Raji (cell line): ENCODE results near the gene ATP6V0A4.

Experiments
- POLR2A ChIP-seq: IDR thresholded peaks from 2 replicates; pipeline ENCODE4 v1.6.1; 2011; ENCODE audit warnings: low read depth, low read length, control low read depth; ENCODE audit not compliant: insufficient read depth

Gene ATP6V0A4

DNA sequence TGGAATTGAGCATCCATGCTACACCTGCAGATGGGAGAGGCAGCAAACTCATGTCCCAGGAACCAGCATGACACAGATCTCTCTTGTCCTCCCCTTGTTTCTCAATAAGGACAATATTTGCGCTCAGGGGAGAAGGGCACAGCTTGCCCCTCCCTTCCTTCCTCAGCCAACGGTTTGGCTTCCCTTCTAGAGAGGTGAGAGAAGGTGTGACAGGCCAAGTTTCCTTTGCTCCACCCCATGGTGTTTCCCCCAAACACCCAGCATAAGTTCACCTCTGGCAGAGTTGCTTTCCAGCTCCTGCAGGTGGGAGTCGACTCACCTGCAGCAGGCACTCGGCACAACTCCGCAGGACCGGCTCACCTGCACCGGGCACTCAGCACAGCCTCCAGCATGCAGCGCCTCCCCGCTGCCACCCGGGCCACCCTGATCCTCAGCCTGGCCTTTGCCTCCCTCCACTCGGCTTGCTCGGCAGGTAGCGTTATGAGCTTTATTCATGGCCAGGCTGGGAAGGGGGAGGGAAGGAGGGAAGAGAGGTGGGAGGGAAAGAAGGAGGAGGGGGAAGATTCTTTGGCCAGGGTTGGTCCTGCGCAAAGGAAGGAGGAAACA, at the start of gene ATP6V0A4, which contains the start of gene TMEM213:
Gene ATP6V0A4 (minus strand): TSS at position 482 of the 606 bp plus-strand sequence. CDS start 26,949 bp downstream, outside the sequence.
Gene TMEM213 (plus strand): TSS at position 280 of the 606 bp plus-strand sequence. CDS start 111 bp downstream, at position 391.
- TF ChIP-seq POLR2A, result no peak

DNA sequence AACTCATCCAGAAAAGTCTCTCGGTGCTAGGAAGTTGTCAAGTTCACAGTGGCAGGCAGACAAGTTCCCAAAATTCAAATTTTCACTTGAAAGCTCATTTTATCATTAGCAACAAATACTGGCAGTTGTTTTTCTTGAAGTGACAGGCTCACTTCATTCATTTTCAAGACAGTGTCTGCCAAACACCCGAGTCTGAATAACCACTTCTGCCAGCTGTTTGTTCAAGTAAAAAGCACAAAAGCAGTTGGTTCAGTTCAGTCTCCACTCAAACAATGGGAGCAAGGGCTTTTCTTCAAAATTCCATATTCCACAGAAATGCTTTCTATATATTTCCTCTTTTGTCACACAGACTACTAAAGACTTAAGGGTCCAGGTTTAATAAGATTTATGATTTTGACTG, 47.7 kb upstream of the ATP6V0A4 start:
- TF ChIP-seq POLR2A, result no peak

DNA sequence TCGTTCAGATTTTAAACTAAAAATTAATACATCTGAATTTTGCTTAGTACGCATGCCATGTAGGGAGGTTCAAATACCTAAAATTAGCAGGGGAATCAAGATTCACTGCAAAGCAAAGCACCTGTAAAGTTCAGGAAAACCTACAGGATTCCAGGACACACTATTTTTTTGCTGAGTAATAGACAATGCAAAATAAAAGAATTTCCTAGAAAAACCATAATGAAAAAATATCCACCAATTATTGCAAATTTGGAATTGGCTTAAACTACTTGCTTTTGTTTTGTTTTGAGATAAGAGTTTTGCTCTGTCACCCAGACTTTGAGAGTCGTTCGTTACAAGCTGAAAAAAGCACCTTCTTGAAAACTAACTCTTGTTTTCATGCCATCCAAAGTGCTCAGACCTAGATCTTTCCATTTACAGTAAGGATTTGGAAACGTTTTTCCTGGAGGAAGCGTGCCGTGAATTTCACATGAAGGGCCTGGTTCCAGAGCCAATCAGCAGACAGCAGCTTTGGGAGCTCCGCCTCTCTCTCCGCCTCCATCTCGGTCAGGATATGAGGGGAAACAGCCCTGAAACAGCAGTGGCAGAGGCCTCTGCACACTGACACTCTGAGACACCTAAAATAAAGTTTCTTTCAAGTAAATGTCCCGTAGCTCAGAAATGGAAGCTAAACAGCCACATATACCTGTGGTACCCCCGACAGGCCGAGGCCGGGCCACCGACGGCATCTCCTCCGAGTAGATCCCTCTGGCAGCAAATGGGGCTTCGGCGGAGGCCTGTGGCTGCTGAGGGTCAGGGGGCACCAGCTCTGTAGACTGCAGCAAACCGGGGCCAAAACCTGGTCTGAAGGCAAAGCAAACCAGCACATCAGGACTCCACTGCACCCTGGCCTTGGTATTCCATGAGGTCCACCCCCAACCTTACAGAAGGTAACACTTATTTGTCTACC, 45.9 kb upstream of the ATP6V0A4 start:
- TF ChIP-seq POLR2A, result no peak

DNA sequence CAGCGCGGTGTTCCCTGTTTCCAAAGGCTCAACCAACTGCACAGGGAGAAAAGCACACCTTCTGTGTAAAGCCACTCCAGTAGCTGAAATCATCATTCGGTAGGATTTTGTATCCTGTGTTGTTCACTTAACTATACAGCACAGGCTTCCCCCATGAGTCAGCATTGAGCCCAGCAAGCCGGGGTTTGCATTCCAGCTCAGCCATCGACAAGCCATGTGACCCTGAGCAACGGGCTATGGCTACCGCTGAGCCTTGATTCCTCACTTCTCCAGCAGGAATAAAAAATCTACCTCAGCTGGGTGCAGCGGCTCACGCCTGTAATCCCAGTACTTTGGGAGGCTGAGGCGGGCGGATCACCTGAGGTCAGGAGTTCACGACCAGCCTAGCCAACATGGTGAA, 44.1 kb upstream of the ATP6V0A4 start:
- TF ChIP-seq POLR2A, result no peak

DNA sequence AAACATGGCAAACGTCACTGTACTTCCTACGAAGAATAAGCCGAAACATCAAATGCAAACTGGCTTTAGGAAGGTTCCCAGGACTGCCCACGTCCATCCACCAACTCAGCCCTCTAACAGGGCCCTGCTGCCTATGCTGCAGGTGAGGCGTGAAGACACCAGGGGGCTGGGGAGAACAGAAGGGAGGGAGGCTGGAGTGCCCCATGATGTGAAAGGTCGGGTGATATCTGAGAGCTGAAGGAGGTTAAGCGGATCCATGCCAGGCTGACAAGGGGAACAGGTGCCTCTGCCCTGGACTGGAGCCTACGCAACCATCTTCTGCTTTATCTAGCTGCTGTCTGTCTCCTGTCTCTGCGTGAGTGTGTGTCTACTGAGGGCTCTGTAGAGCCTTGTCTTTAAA, 40.2 kb upstream of the ATP6V0A4 start:
- TF ChIP-seq POLR2A, result no peak

DNA sequence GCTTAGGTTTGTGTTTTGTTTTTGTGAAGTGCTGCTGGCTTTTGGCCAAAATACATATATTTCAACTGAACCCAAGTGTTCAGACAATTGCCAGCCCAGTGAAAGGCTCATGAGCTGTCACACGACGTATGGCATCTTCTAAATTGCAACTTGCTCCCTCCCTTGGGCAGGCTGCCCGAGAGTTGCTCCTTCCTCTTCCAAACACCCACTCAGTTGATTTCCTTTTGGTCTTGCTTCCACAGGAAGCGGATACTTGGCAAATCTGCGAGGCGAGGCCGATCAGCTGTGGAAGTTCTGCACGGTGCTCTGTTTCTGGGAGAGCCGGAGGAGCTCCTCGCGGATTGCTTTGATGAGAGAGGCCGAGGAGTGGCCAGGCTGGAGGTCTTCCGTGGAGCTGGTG, 39.6 kb upstream of the ATP6V0A4 start:
- no peak for TF ChIP-seq POLR2A

DNA sequence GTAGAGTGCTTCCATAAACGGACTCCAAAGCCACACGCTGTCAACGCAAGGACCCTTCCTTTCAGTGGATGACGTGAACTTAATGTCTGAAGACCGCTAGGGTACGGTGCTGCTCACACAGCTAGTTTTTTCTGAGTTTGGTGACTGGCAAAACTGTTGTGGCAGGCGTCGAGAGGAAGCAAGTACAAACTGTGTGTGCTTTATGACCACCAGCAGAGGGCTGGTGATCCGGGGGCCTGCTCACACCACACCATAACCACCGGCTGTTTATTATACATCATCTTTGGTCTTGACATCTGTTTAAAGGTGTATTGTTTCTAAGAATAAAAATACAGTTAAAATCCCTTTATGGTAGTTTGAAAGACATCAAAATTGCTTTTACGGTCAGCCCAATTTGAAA, 37.1 kb upstream of the ATP6V0A4 start:
- TF ChIP-seq POLR2A, result no peak

DNA sequence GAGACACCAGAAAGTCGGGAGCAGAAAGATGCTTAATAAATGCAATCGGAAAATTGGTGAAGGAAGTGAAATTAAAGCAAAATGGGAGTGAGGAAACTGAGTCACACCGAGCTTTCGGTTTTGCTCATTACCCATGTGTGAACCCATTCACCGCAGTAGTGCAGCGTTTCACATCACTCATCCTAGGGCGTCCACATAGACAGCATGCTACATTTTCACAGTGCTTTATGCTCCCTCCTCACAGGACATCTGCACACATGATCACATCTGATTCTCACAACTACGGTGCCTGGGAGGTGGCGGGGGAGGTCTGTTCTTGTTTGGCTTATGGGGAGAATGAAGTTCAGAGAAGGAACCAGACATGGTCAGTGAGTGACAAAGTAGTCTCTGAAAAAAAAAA, 36.6 kb upstream of the ATP6V0A4 start:
- TF ChIP-seq POLR2A, result no peak

DNA sequence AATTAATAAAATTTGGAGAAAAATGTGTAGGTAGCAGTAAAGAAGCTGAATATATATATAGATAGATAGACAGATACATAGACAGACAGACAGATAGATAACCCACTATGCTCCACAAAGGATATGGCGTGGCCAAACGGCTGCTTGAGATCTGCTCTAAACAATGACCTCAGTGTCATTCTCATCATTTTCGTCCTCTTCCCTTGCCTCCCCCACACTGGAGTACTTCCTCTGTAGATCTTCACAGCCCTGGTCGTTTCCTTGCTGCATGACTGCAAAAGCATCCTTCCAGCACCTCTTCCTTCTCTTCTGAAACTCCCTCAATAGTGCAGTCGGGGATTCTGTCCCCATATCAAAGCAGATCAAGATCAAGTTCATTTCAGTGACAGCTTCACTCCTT, 35.6 kb upstream of the ATP6V0A4 start:
- no peak for TF ChIP-seq POLR2A

DNA sequence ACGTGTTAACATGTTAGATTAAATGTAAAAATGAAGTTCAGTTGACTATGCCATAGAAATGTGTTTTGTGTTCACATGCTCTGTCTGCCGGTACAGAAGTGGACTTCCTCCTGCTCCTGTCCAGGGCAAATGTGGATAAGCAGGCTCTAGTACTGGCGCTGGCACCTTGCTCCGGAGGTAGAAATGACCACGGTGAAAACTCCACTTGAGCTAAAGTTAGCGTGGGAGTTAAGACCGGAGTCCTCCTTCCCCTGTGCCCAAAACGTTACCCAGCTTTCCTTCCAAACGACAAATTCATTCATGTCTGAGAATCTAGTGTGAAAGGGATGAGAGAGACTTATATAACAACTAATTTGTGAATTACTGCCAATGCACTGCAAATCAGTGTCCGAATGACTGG, 35.0 kb upstream of the ATP6V0A4 start:
- no peak for TF ChIP-seq POLR2A

DNA sequence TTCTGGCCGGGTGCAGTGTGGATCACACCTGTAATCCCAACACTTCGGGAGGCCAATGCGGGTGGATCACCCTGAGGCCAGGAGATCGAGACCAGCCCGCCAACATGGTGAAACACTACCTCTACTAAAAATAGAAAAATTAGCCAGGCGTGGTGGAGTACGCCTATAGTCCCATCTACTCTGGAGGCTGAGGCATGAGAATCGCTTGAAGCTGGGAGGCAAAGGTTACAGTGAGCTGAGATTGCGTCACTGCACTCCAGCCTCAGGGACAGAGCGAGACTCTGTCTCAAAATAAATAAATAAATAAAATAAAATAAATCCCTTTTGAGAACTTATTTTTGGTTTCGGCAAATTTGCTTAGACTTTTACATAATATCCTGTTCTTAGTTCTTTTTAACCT, 31.3 kb upstream of the ATP6V0A4 start:
- TF ChIP-seq POLR2A, result no peak

DNA sequence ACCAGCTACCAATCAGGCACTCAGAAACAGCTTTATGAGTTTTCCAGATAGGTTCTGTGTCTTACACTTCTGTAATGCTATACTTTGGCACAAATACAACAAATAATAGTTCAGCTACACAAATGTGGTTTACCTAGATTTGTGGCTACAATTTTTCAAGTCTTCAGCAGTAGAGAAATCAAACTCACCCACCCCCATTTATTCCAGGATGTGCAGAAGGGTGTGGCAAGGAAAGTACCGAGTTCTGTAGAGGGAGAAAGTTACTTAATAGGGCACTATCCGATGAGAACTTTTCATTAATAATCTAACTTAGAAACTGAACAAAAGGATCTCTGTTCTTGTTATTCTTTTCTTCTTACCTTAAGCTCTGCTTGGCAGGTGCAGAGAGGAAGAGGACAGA, 30.3 kb upstream of the ATP6V0A4 start:
- no peak for TF ChIP-seq POLR2A

DNA sequence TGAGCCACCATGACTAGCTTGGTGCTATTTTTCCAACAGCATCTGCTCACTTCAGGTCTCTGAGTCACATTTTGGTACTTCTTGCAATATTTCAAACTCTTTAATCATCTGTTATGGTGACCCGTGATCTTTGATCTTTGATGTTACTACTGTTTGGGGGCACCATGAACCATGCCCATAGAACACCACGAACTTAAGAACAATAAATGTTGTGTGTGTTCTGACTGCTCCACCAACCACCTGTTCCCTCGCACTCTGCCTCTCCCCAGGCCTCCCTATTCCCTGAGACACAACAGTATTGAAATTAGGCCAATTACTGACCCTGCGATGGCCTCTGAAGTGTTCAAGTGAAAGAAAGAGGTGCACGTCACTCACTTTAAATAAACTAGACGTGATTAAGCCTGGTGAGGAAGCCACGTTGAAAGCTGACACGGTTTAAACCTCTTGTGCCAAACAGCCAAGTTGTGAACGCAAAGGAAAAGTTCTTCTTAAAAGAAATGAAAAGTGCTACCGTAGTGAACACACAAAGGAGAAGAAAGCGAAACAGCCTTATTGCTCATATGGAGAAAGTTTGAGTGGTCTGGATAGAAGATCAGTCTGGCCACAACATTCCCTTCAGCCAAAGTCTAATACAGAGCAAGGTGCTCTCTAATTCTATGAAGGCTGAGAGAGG, 27.2 kb upstream of the ATP6V0A4 start:
- TF ChIP-seq POLR2A, result no peak

DNA sequence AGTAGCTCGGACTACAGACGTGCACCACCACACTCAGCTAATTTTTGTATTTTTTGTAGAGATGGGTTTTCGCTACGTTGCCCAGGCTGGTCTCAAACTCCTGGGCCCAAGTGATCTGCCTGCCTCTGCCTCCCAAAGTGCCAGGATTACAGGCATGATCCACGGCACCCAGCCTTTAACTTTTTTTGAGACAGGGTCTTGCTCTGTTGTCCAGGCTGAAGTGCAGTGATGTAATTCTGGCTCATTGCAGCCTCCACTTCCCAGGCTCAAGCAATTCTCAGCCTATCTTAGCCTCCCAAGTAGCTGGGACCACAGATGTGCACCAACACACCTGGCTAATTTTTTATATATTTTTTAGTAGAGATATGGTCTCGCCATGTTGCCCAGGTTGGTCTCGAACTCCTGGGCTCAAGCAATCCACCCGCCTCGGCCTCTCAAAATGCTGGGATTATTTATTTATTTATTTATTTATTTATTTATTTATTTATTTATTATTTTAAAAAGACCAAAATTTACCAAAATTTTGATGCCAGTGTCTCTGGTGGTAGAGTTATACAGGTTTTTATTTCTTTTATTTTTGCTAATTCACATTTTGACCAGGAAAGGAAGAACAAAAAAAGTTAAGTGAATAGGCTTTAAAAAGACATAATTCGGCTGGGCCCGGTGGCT, 25.0 kb upstream of the ATP6V0A4 start:
- TF ChIP-seq POLR2A, result no peak

DNA sequence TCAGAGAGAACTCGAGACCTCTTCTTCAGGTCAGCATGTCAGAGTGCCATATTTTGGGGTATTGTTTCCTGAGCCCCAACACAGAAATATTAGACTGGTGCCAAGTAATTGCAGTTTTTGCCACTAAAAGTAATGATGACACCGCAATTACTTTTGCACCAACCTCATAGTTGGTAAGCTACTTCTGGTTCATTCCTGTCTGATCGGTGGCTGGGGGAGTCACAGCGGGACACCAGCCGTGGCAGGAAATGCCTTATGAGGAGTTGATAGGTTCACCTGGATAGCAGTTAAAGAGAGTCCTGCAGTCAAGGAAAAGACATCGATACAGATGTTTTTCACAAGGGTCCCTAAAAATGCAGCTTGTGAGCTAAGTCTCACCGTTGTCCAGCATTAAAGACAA, 23.9 kb upstream of the ATP6V0A4 start:
- TF ChIP-seq POLR2A, result no peak
